ENCODE results near the gene HBA2.
"Not testable (repeated sequence)": the region's sequence is repeated elsewhere in the genome, so short reads cannot be mapped to it uniquely, and the experiment has no call there.

HBA2 gene

GRCh38 chr16:172374-172941, at the start of gene HBA2:
Gene HBA2 (plus strand): TSS chr16:172876. CDS start chr16:172913, 37 bp downstream.
- not testable (repeated sequence) for DNase-seq (ENCODE audit: low spot score)

GRCh38 chr16:123558-124350, 48.9 kb upstream of the HBA2 start:
- DNase-seq (ENCODE audit: low spot score): not testable (repeated sequence)

DNA sequence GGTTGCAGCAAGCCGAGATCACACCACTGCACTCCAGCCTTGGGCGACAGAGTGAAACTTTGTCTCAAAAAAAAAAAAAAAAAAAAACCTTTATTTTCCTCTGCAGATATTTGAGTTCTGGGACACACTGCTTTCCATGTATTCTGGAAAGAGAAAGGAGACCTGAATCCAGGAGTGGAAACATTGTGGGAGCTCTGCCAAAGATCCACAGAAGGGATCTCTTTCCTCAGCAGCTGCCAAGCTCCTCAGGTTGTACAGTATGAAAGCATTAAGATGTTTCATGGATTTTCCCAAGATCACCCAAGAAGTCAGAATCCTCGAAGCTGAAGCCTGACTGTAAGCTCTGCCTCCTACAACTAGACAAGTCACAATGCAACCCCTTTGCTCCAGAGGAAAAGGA, 47.7 kb upstream of the HBA2 start:
- no peak for DNase-seq (ENCODE audit: low spot score)

GRCh38 chr16:129075-129474, 43.6 kb upstream of the HBA2 start:
- DNase-seq (ENCODE audit: low spot score): no peak

DNA sequence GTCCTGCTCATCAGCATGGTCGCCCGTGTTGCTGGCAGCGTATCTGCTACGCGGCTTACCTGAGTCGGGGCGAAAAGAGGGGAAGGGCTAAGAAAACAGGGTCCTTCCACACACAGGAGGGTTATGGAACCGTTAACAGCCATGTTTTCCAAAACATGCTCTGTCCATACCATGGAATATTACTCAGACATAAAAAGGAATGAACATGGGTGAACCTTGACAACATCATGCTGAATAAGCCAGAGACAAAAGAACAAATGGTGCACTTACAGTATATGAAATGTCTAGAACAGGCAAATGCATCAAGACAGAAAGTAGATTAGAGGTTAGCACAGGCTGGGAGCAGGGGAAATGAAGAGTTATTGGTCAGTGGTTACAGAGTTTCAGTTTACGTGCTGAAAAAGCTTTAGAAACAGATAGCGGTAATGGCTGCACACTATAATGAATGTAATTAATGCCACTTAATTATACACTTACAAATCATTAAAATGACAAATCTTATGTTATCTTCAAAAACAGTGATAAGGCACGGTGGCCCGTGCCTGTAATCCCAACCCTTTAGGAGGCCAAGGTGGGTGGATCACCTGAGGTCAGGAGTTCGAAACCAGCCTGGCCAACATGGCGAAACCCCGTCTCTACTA, 42.0 kb upstream of the HBA2 start:
- no peak for DNase-seq (ENCODE audit: low spot score)

GRCh38 chr16:132120-132519, 40.6 kb upstream of the HBA2 start:
- no peak for DNase-seq (ENCODE audit: low spot score)

- no peak for DNase-seq (ENCODE audit: low spot score)
Measured at GRCh38 chr16:133716-134115, 39.0 kb upstream of the HBA2 start.

DNA sequence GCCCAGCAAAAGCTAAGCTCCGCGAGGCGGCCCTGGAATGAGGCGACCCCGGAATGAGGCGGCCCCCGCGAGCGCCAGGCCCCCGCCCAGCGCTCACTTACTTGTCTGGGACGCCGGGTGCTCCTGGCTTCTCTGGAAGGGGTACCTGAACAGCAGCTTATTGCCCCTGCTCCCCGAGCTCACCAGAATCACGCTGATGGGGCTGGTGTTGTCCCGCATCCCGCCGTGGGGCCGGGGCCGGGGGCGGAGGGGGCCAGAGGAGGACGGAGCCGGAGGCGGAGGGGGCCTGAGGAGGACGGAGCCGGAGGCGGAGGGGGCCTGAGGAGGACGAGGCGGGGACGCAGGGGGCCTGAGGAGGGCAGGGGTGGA, 34.6 kb upstream of the HBA2 start:
- peak; percentile 37 for DNase-seq (ENCODE audit: low spot score)

- DNase-seq (ENCODE audit: low spot score): no peak
Measured at GRCh38 chr16:140175-140857, 32.4 kb upstream of the HBA2 start.

- DNase-seq (ENCODE audit: low spot score): no peak
Measured at GRCh38 chr16:142405-142967, 30.2 kb upstream of the HBA2 start.

DNA sequence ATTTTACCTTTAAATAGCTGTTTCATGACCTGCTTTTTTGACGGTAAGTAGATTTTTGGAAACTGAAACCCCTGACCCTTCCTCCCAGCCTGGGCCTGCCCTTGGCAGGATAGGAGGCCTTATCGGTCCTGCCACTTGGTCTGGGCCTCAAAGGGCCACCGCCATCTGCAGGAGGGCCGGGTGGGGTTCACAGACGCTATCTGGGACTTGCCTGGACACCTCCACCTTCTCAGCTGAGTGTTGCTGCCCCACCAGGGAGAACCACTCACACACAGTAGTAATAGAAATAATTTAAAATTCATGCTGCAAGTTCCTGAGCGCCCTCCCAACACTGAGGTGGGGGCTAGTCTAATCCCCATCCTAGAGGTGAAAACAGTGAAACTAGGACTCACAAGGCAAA, 29.6 kb upstream of the HBA2 start:
- DNase-seq (ENCODE audit: low spot score): no peak

GRCh38 chr16:143456-143855, 29.2 kb upstream of the HBA2 start:
- peak; percentile 35 for DNase-seq (ENCODE audit: low spot score)

- DNase-seq (ENCODE audit: low spot score): no peak
Measured at GRCh38 chr16:144797-145252, 27.9 kb upstream of the HBA2 start.

DNA sequence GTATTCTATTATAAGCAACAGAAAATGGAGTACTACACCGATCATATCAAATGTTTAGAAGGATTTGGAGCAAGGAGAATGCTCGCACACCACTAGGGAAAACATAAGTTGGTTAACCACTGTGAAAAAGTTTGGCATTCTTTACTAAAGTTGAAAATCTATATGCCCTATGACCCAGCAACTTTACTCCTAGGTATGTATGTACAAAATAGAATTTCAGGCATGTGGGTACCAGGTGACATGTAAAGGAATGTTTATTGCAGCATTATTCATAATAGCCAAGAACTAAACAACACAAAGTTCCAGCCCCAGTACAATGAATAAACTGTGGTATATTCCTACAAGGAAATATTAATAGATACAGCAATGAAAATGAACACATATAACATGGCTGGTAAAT, 26.0 kb upstream of the HBA2 start:
- DNase-seq (ENCODE audit: low spot score): no peak

DNA sequence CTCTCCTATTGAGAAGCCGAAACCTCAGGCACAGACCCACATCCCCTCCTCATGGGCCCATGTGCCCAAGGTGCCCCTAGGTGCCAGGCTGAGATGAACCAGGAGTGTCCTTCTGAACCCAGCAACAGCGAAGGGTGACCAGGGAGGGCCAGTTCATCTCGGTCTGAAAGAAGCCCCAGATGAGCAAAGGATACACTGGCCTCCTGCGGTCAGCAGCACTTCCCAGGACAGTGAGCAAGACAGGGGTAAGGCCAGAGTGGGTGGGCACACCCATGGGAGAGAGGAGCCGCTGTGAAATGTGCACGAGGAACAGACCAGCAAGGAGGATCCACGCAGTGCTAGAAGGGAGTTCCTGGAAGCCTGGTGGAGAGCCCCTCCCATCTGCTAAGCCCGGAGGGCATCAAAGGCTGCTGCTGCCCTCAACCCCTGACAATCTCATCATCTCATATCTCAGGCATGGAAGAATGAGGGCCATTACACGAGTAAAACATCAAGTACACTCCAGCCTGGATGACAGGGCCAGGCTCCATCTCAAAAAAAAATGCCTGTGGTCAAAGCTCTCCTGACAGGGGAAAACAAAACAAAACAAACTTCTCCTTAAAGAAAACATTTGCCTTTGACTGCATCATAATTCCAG, 23.5 kb upstream of the HBA2 start:
- DNase-seq (ENCODE audit: low spot score): no peak

DNA sequence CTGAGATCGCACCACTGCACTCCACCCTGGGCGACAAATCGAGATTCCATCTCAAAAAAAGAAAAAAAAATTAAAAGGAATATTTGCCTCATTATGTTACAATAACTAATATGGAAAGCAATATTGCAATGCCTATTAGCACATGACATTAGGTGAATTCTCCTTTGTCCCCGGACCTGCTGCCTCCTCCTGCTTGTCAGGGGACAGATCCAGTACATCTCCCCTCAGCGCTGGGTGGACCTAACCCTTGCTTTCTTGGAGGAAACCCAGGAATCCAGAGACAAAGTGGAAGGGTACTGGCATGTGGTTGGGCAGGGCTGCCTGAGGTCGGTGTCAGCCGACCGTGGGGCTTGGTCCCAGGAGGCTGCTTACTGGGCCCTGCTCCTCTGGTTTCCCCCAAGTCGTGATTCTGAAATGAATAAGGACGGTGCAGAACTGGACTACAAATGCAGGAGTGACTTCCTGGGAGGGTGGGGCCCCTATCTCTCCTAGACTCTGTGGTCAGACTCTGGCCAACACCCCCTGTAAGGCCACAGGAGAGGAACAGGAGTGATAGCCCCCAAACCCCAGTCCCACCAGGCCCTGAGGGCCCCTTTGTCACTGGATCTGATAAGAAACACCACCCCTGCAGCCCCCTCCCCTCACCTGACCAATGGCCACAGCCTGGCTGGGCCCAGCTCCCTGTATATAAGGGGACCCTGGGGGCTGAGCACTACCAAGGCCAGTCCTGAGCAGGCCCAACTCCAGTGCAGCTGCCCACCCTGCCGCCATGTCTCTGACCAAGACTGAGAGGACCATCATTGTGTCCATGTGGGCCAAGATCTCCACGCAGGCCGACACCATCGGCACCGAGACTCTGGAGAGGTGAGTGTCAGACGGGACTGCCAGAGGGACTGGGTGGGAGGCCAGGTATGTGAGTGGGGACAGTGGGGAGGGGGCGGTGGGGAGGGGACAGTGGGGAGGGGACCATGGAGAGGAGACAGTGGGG, 20.2 kb upstream of the HBA2 start, which contains the start of gene HBZ:
HBZ (plus strand) TSS at position 504 of the 988 bp plus-strand sequence; CDS start at position 770, 266 bp downstream.
- no peak for DNase-seq (ENCODE audit: low spot score)

- not testable (repeated sequence) for DNase-seq (ENCODE audit: low spot score)
Measured at GRCh38 chr16:153129-153521, 19.6 kb upstream of the HBA2 start.

DNA sequence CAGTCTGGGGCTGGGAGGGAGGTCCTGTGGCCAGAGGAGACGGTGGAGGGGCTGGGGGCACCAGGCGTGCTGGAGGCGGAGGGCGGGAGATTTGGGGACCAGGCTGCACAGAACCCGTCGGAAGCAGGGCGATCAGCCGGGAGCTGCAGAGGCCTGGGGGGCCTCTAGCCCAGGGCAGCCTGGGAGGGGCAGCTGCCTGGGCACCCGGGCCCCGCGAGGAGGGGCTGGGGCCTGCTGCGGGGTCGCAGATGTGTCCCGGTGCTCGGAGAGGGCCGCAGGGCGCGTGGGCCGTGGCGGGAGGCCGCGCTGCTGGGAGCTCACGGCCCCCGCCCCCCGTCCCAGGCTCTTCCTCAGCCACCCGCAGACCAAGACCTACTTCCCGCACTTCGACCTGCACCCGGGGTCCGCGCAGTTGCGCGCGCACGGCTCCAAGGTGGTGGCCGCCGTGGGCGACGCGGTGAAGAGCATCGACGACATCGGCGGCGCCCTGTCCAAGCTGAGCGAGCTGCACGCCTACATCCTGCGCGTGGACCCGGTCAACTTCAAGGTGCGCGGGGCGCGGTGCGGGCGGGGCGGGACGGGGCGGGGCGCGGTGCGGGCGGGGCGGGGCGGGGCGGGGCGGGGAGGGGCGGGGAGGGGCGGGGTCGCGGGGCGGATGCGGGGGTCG, 19.0 kb upstream of the HBA2 start:
- not testable (repeated sequence) for DNase-seq (ENCODE audit: low spot score)

DNA sequence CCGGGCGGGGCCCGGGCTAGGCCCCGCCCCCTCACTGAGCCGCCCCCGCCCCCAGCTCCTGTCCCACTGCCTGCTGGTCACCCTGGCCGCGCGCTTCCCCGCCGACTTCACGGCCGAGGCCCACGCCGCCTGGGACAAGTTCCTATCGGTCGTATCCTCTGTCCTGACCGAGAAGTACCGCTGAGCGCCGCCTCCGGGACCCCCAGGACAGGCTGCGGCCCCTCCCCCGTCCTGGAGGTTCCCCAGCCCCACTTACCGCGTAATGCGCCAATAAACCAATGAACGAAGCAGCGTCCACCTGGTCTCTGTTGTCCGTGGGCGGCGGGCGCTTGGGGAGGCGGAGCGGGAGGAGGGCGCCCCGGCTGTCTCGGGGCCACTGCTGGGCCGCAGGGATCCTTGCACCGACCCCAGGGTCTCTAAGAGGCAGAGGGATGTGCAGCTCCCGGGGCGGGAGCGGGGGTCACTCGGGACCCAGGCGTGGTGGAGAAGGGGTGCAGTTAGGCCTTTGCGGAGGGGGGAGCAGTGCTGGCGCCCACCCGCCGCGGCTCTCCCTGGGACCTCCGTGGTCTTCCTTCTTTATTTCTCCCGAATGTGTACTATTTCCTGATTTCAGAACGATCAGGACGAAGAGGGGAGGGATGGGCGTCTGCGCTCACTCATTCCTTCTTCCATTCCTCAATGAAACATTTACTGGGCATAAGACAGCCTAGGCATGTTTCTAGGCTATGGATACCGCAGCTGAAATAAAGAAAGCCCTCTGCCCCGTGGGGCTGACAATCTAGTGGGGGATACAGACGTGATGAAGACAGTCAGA, 18.3 kb upstream of the HBA2 start:
- no peak for DNase-seq (ENCODE audit: low spot score)

All from AG08396 (cell line).